GM23338 (cell line): ENCODE measurements around the gene MRPS18C. TPM values are rescaled to one million over a fixed set of nuclear protein-coding genes. Genes with fewer than 3 reads are reported as not detected.

ENCODE experiments used
- ATAC-seq: fragments of 200-7000 bp; cut with Tn5 transposase; 3 replicates; pipeline ENCODE4 v1.9.1; 2020
- DNase-seq: peaks from one replicate; pipeline ENCODE4 v3.0.0-alpha.2; 2015; ENCODE audit warnings: low spot score
- H2AFZ ChIP-seq: fragments of 200-600 bp; sonication (generic); 2 replicates; pipeline ENCODE4 v1.8.0; 2016; ENCODE audit warnings: antibody characterized with exemption, mild to moderate bottlenecking, moderate library complexity
- H3F3A ChIP-seq: fragments of 200-600 bp; sonication (generic); replicated peaks from 2 replicates; pipeline ENCODE4 v1.8.0; 2017; ENCODE audit warnings: antibody characterized with exemption, mixed run types, low read depth
- H3K27ac ChIP-seq: fragments of 200-600 bp; sonication (generic); 2 replicates; pipeline ENCODE4 v1.6.1; 2016; ENCODE audit warnings: low read depth
- H3K27me3 ChIP-seq: fragments of 200-600 bp; sonication (generic); 2 replicates; pipeline ENCODE4 v1.8.0; 2016; ENCODE audit warnings: mild to moderate bottlenecking, mixed run types, moderate library complexity; ENCODE audit not compliant: insufficient read depth
- H3K36me3 ChIP-seq: fragments of 200-600 bp; sonication (generic); 2 replicates; pipeline ENCODE4 v1.8.0; 2016; ENCODE audit warnings: mild to moderate bottlenecking; ENCODE audit not compliant: insufficient read depth
- H3K4me1 ChIP-seq: fragments of 200-600 bp; sonication (generic); 2 replicates; pipeline ENCODE4 v1.8.0; 2016; ENCODE audit warnings: mild to moderate bottlenecking, moderate library complexity; ENCODE audit not compliant: insufficient read depth
- H3K4me2 ChIP-seq: fragments of 200-600 bp; sonication (generic); 2 replicates; pipeline ENCODE4 v1.7.1; 2017; ENCODE audit warnings: mixed run types
- H3K4me3 ChIP-seq: fragments of 200-600 bp; sonication (generic); 2 replicates; pipeline ENCODE4 v1.6.1; 2016; ENCODE audit warnings: mixed run types
- H3K79me2 ChIP-seq: fragments of 200-600 bp; sonication (generic); replicated peaks from 2 replicates; pipeline ENCODE4 v1.8.0; 2017; ENCODE audit warnings: mild to moderate bottlenecking; ENCODE audit not compliant: insufficient read depth
- H3K9me2 ChIP-seq: fragments of 200-600 bp; sonication (generic); 2 replicates; pipeline ENCODE4 v1.8.0; 2017; ENCODE audit not compliant: insufficient read depth
- H4K20me1 ChIP-seq: fragments of 200-600 bp; sonication (generic); replicated peaks from 2 replicates; pipeline ENCODE4 v1.8.0; 2017; ENCODE audit warnings: mild to moderate bottlenecking; ENCODE audit not compliant: insufficient read depth
- H3K27ac Mint-ChIP-seq: 2 replicates; pipeline ENCODE4 v1.8.0; 2020; ENCODE audit warnings: inconsistent platforms, mild to moderate bottlenecking, moderate library complexity, mixed read lengths
- H3K27me3 Mint-ChIP-seq: 3 replicates; pipeline ENCODE4 v1.8.0; 2022; ENCODE audit warnings: low read depth, mild to moderate bottlenecking, moderate library complexity, mixed read lengths, inconsistent platforms; ENCODE audit not compliant: insufficient read depth, poor library complexity
- H3K36me3 Mint-ChIP-seq: 3 replicates; pipeline ENCODE4 v1.8.0; 2021; ENCODE audit warnings: low read depth, mild to moderate bottlenecking, inconsistent platforms, moderate library complexity, mixed read lengths
- H3K4me1 Mint-ChIP-seq: 3 replicates; pipeline ENCODE4 v1.8.0; 2020; ENCODE audit warnings: mild to moderate bottlenecking, inconsistent platforms, mixed read lengths
- H3K4me3 Mint-ChIP-seq: 3 replicates; pipeline ENCODE4 v1.8.0; 2021; ENCODE audit warnings: moderate library complexity, mild to moderate bottlenecking, inconsistent platforms, mixed read lengths
- H3K9me3 Mint-ChIP-seq: 3 replicates; pipeline ENCODE4 v1.8.0; 2020; ENCODE audit warnings: moderate library complexity, mild to moderate bottlenecking, inconsistent platforms, mixed read lengths
- EZH2 ChIP-seq: fragments of 200-600 bp; sonication (generic); IDR thresholded peaks from one replicate; pipeline ENCODE4 v1.8.0; 2017; ENCODE audit warnings: antibody characterized with exemption, mild to moderate bottlenecking, low read depth; ENCODE audit not compliant: unreplicated experiment
- EZH2phosphoT487 ChIP-seq: fragments of 200-600 bp; sonication (generic); IDR thresholded peaks from one replicate; pipeline ENCODE4 v1.8.1; 2018; ENCODE audit warnings: antibody characterized with exemption; ENCODE audit not compliant: unreplicated experiment
- STAT1 ChIP-seq: IDR thresholded peaks from one replicate; pipeline ENCODE4 v1.6.1; 2016; ENCODE audit warnings: antibody characterized with exemption; ENCODE audit not compliant: unreplicated experiment
- polyA plus RNA-seq: library from polyadenylated mRNA; unstranded; fragments of >200 nt; fragmentation: Nextera tagmentation; extraction: Ambion mirVana; gene quantifications from 2 replicates; pipeline ENCODE4 v1.2.1, GENCODE V29; 2016
- total RNA-seq: library from RNA; depleted of rRNA; stranded (reverse); fragments of >200 nt; shearing (Covaris generic); gene quantifications from 2 replicates; pipeline ENCODE4 v1.2.3, GENCODE V29; 2014
- TF ChIP-seq, protein P1 (sequence below), 2 experiments: fragments of 200-600 bp in 1 of 2; sonication (generic) in 1 of 2; conservative IDR thresholded peaks; 2 replicates each; pipeline versions ENCODE4 v1.5.1 to v1.6.1; 2016 to 2017; ENCODE audit warnings: antibody characterized with exemption in 2 of 2, low read depth in 2 of 2, mild to moderate bottlenecking in 2 of 2, moderate library complexity in 1 of 2
- TF ChIP-seq, protein P2 (sequence below): fragments of 250-450 bp; sonication (Bioruptor Pico); IDR thresholded peaks from 2 replicates; pipeline ENCODE4 v1.5.0; 2020; ENCODE audit warnings: mild to moderate bottlenecking, moderate library complexity

MRPS18C gene
- total and polyA plus RNA-seq, 2 experiments from 2014 or later, result 26.8 to 197 TPM

DNA sequence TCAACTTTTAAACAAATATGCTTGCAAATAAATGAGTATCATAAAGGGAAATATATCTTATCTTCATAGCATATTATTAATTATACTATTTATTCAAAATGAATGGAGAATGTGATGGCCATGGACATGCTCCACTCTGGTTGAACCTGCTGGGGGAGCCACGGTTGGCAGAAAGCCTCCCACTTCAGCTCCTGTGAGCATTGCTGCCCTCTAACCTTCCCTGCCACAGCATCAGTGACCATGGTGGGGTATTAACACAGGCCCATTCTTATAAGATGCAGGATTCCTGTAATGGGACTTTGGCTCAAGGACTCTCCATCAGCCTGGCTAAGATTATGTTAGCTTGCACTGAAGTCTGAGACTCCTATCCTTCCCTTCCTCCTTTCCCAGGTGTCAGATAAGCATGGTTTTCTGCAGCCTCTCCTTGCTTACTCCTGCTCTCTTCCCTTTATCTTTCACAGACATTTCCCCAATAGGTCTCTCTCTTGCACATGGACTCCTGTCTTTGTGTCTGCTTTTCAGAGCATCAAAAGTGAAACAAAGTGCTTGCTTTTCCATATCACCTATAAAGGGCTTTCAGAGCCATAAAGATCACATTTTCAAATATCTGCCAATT is 34.0 kb downstream of the MRPS18C start:
- Histone ChIP-seq H3K4me3 (no peak overlapping the region), H3K27me3 (no peaks in the 10 kb centered on the region), H3K4me1 (peaks cover 4% of the 10 kb centered on the region), H3K36me3 (no peaks in the 10 kb centered on the region), H3K27ac (no peak overlapping the region), H3F3A (no peaks in the 10 kb centered on the region), H3K9me2 (no peaks in the 10 kb centered on the region), H2AFZ (no peak overlapping the region), H4K20me1 (no peaks in the 10 kb centered on the region), H3K79me2 (no peaks in the 10 kb centered on the region), H3K4me2 (no peak overlapping the region)
- H3K27me3 Mint-ChIP-seq, result peaks cover 4% of the 10 kb centered on the region
- no peaks in the 10 kb centered on the region; the same call in 2 of the 3 replicates for H3K9me3 Mint-ChIP-seq
- DNase-seq, result peak; percentile 28
- TF ChIP-seq EZH2phosphoT487, result no peak
- TF ChIP-seq, protein P1, sequence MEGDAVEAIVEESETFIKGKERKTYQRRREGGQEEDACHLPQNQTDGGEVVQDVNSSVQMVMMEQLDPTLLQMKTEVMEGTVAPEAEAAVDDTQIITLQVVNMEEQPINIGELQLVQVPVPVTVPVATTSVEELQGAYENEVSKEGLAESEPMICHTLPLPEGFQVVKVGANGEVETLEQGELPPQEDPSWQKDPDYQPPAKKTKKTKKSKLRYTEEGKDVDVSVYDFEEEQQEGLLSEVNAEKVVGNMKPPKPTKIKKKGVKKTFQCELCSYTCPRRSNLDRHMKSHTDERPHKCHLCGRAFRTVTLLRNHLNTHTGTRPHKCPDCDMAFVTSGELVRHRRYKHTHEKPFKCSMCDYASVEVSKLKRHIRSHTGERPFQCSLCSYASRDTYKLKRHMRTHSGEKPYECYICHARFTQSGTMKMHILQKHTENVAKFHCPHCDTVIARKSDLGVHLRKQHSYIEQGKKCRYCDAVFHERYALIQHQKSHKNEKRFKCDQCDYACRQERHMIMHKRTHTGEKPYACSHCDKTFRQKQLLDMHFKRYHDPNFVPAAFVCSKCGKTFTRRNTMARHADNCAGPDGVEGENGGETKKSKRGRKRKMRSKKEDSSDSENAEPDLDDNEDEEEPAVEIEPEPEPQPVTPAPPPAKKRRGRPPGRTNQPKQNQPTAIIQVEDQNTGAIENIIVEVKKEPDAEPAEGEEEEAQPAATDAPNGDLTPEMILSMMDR (conservative IDR thresholded peaks at IDR 0.05; ENCODE audit: low read depth in 2 of 2), result peak; percentile 19 to 36; a peak in 3 of 4 replicates
- TF ChIP-seq STAT1, result no peak
- ATAC-seq, result no peak
- H3K36me3 Mint-ChIP-seq, result no peaks in the 10 kb centered on the region
- H3K4me1 Mint-ChIP-seq, result peaks cover 4% of the 10 kb centered on the region; the same call in 2 of the 3 replicates
- no peak overlapping the region for H3K4me3 Mint-ChIP-seq
- H3K27ac Mint-ChIP-seq, result no peak overlapping the region

DNA sequence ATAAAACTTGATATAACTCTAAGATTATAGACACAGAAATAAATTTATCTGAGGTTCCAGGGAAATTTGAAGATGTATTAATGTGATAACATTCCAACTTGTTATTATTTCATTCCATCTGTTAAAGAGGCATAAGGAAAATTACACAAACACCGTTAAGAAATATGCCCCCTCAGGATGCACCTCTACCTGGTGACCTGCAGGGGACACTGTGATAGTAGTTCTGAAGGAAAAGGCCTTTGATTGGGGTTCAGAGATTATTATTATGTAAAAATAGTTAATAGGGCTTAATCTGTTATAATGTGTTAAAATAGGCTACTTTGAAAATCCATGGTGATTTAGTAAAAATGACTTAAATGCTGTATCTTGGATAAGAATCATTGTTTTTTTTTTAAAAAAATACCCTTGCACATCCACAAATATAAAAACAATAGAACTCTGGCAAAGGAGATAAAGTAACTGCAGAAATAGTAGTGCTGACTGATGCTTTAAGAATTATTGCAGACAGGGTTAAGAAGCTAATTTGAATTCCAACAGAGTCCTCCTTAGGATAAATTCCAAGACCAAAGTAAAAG is 35.1 kb downstream of the MRPS18C start:
- Mint-ChIP-seq H3K27ac (no peak overlapping the region), H3K27me3 (peaks cover 4% of the 10 kb centered on the region), H3K9me3 (no peaks in the 10 kb centered on the region; the same call in 2 of the 3 replicates), H3K4me3 (no peak overlapping the region), H3K4me1 (peaks cover 2% of the 10 kb centered on the region; the same call in 1 of the 3 replicates), H3K36me3 (no peaks in the 10 kb centered on the region)
- H3K9me2 ChIP-seq, result no peaks in the 10 kb centered on the region
- no peak overlapping the region for H3K4me3 ChIP-seq
- no peaks in the 10 kb centered on the region for H3K4me1 ChIP-seq
- DNase-seq (peak; percentile 64), ATAC-seq (peak; percentile 63)
- no peak overlapping the region for H2AFZ ChIP-seq
- no peaks in the 10 kb centered on the region for H3K27me3 ChIP-seq
- TF ChIP-seq, protein P1 (conservative IDR thresholded peaks at IDR 0.05; ENCODE audit: low read depth in 2 of 2), result peak; percentile 79 to 98
- TF ChIP-seq EZH2 (no peak), EZH2phosphoT487 (no peak)
- TF ChIP-seq, protein P2, sequence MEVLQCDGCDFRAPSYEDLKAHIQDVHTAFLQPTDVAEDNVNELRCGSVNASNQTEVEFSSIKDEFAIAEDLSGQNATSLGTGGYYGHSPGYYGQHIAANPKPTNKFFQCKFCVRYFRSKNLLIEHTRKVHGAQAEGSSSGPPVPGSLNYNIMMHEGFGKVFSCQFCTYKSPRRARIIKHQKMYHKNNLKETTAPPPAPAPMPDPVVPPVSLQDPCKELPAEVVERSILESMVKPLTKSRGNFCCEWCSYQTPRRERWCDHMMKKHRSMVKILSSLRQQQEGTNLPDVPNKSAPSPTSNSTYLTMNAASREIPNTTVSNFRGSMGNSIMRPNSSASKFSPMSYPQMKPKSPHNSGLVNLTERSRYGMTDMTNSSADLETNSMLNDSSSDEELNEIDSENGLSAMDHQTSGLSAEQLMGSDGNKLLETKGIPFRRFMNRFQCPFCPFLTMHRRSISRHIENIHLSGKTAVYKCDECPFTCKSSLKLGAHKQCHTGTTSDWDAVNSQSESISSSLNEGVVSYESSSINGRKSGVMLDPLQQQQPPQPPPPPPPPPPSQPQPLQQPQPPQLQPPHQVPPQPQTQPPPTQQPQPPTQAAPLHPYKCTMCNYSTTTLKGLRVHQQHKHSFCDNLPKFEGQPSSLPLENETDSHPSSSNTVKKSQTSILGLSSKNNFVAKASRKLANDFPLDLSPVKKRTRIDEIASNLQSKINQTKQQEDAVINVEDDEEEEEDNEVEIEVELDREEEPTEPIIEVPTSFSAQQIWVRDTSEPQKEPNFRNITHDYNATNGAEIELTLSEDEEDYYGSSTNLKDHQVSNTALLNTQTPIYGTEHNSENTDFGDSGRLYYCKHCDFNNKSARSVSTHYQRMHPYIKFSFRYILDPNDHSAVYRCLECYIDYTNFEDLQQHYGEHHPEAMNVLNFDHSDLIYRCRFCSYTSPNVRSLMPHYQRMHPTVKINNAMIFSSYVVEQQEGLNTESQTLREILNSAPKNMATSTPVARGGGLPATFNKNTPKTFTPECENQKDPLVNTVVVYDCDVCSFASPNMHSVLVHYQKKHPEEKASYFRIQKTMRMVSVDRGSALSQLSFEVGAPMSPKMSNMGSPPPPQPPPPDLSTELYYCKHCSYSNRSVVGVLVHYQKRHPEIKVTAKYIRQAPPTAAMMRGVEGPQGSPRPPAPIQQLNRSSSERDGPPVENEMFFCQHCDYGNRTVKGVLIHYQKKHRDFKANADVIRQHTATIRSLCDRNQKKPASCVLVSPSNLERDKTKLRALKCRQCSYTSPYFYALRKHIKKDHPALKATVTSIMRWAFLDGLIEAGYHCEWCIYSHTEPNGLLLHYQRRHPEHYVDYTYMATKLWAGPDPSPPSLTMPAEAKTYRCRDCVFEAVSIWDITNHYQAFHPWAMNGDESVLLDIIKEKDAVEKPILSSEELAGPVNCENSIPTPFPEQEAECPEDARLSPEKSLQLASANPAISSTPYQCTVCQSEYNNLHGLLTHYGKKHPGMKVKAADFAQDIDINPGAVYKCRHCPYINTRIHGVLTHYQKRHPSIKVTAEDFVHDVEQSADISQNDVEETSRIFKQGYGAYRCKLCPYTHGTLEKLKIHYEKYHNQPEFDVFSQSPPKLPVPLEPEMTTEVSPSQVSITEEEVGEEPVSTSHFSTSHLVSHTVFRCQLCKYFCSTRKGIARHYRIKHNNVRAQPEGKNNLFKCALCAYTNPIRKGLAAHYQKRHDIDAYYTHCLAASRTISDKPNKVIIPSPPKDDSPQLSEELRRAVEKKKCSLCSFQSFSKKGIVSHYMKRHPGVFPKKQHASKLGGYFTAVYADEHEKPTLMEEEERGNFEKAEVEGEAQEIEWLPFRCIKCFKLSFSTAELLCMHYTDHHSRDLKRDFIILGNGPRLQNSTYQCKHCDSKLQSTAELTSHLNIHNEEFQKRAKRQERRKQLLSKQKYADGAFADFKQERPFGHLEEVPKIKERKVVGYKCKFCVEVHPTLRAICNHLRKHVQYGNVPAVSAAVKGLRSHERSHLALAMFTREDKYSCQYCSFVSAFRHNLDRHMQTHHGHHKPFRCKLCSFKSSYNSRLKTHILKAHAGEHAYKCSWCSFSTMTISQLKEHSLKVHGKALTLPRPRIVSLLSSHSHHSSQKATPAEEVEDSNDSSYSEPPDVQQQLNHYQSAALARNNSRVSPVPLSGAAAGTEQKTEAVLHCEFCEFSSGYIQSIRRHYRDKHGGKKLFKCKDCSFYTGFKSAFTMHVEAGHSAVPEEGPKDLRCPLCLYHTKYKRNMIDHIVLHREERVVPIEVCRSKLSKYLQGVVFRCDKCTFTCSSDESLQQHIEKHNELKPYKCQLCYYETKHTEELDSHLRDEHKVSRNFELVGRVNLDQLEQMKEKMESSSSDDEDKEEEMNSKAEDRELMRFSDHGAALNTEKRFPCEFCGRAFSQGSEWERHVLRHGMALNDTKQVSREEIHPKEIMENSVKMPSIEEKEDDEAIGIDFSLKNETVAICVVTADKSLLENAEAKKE (CRISPR knock-in tag), result no peak
- H3F3A ChIP-seq, result no peaks in the 10 kb centered on the region
- no peaks in the 10 kb centered on the region for H4K20me1 ChIP-seq
- no peak overlapping the region for H3K27ac ChIP-seq
- no peak overlapping the region for H3K4me2 ChIP-seq
- no peaks in the 10 kb centered on the region for H3K79me2 ChIP-seq
- no peaks in the 10 kb centered on the region for H3K36me3 ChIP-seq
